ENCODE data around the gene DUSP15.

GRCh38 chr20:31853481-31853880 lies 16.8 kb downstream of the DUSP15 start:
- TF ChIP-seq CTCF (optimal IDR thresholded peaks at IDR 0.05 in 1 of 3, IDR thresholded peaks at IDR 0.05 in 1 of 3, conservative IDR thresholded peaks at IDR 0.05 in 1 of 3; ENCODE audit: extremely low read depth in 1 of 3, insufficient read depth in 2 of 3, low read length in 3 of 3), result no peak
- TF ChIP-seq EZH2 (IDR thresholded peaks at IDR 0.05; ENCODE audit: low read length), result no peak

Data from keratinocyte (primary cell).